Mesodermal cell (in vitro differentiated cells): Measurements from ENCODE around the gene HERC5.

ENCODE experiments used
- H3K27ac ChIP-seq: 2 replicates; pipeline ENCODE4 v1.7.0; 2013; ENCODE audit warnings: mild to moderate bottlenecking, low read depth, low read length, moderate library complexity; ENCODE audit not compliant: severe bottlenecking
- H3K36me3 ChIP-seq: 2 replicates; pipeline ENCODE4 v1.7.1; 2013; ENCODE audit warnings: mild to moderate bottlenecking, low read length, moderate library complexity; ENCODE audit not compliant: control insufficient read depth, insufficient read depth
- H3K4me1 ChIP-seq: one replicate; pipeline ENCODE4 v1.7.1; 2013; ENCODE audit warnings: mild to moderate bottlenecking, low read length; ENCODE audit not compliant: insufficient read depth, control insufficient read depth, poor library complexity, severe bottlenecking
- H3K4me3 ChIP-seq: 2 replicates; pipeline ENCODE4 v1.7.0; 2013; ENCODE audit warnings: low read length, control low read depth, mild to moderate bottlenecking; ENCODE audit not compliant: insufficient read depth, poor library complexity, severe bottlenecking; ENCODE audit errors: extremely low read depth
- H3K9me3 ChIP-seq: 2 replicates; pipeline ENCODE4 v1.7.1; 2013; ENCODE audit warnings: mild to moderate bottlenecking, low read length, moderate library complexity; ENCODE audit not compliant: control insufficient read depth
- WGBS, 2 experiments: methylation state at CpG; one replicate each; pipeline ENCODE4 v1.1.5; 2013; ENCODE audit warnings: missing lambda C conversion rate in 2 of 2; ENCODE audit not compliant: insufficient coverage in 2 of 2; 5-methylcytosine and 5-hydroxymethylcytosine counted together

Gene HERC5

DNA sequence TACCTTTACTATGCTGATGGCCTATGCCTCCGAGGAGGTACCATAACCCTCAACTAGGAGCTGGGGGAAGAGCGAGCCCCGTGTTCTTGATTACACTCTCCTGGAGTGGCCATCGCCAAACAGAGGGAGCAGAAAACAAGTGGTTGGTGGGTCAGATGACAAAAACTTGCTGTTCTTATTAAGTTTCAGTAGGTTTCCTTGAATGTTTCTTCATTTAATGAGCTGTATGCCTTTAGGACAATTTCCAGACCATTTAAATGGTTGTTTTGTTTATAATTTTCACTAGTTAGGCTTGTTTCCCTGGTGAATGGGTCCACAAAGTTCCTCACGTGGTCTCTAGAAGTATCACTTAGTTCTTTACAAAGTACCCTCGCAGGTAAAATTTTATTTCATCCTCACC, 62.0 kb downstream of the HERC5 start:
- H3K4me3 ChIP-seq: no peak overlapping the region
- H3K27ac ChIP-seq: no peak overlapping the region
- H3K36me3 ChIP-seq: peaks cover 19% of the 10 kb centered on the region
- 96 to 100% methylated on average over 4 of the region's 6 CpGs for WGBS, 2 experiments
- no peaks in the 10 kb centered on the region for H3K4me1 ChIP-seq
- no peaks in the 10 kb centered on the region for H3K9me3 ChIP-seq

DNA sequence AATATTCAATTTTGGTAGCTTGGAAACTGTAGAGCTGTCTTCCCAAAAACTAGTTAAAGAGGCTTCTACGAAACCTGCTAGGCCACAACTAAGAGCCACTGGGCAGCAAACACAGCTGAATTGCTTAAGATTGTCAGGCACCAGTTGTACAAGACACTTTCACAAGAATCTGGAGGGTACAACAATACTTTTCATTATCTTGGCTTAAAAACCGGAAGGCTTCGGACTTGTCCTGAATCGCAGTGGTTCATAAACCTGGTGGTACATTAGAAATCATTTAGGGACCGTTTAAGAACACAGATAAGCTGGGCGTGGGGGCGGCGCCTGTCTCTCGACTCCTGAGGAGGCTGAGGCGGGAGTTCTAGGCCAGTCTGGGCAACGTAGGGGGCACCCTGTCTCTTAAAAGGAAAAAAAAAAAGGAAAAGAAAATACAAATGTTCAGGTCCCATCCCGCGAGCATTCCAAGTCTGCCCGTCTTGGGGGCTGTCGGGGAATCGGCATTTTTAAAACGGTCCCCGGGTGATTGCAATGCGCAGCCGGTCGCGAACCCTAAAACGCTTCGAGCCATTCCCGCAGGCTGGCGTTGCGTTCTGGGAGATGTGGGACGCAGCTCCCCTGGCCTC, 65.9 kb downstream of the HERC5 start:
- H3K4me3 ChIP-seq: peak overlapping the region; percentile 97
- no peaks in the 10 kb centered on the region for H3K4me1 ChIP-seq
- H3K27ac ChIP-seq: peak overlapping the region; percentile 81
- H3K36me3 ChIP-seq: peaks cover 19% of the 10 kb centered on the region
- H3K9me3 ChIP-seq: no peaks in the 10 kb centered on the region
- WGBS, 2 experiments: 1 to 2% methylated on average over 26 to 28 of the region's 28 CpGs

DNA sequence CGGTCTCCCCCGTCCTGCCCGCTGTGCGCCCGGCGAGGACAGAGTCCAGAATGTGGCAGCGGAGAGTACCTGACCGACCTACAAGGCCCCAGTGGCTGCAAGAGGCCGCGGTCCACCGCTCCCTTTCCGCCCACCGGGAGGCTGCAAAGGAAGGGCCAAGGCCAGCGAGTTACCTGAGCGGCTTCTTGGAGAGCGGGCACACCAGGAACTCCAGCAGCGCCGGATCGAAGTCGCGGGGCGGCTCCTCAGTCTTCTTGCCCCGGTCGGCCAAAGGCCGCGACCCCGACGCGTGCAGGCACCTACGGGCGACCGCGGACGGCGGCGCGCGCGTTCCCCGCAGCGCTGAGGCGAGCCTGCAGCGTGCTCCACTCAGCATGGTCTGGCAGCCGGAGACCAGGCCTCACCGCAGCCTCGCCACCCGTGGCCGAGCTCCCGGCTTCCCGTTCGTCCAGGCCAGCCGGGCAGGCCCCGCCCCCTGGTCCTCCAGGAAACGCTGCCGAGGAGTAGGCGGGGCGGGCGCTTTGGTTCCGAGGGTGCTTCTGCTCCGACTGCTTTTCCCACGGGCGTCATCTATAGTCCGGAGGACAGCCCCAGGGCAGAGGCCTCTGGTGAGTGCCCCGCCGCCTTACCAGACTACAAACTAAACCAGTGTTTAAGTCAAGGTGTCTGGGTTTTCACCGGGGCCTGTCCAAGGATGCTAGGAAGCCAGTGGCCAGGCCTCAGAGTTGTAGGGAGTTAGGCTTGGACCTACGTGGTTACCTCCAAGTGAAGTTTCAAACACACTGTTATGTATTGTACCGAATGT, 66.6 kb downstream of the HERC5 start, which contains the start of gene PYURF:
PYURF (minus strand) TSS at position 452 of the 805 bp plus-strand sequence; CDS start at position 376, 76 bp downstream.
- Histone ChIP-seq H3K27ac (peak within 1 kb of the TSS; percentile 81), H3K9me3 (no peaks in the 10 kb centered on the region), H3K4me3 (peak within 1 kb of the TSS; percentile 97), H3K36me3 (peaks cover 19% of the 10 kb centered on the region), H3K4me1 (no peaks in the 10 kb centered on the region)
- 0% methylated on average over 46 to 62 of the region's 68 CpGs for WGBS, 2 experiments

DNA sequence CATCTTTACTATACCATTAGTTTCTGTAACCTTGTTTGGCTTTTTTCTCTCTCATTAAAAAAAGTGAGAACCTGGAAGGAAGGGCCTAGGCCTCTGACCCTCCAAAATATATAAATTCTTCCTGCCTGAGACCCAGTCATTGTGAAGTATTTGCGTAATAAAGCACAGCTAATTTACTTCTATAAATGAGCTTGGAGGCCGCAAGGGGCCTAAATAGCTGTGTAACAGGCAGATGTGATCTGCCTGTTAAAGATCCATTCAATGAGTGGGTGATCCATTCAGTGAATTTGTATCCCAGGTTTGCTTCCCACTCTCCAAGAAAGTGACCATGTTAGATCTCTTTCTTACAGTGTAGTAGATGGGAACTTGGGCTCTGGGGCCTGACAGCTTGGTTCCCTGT, 67.3 kb downstream of the HERC5 start:
- no peaks in the 10 kb centered on the region for H3K4me1 ChIP-seq
- WGBS, 2 experiments: 53% methylated on average over 2 of the region's 2 CpGs; no CpG with 5 or more reads in 1 of the 2 experiments
- H3K27ac ChIP-seq: peak overlapping the region; percentile 81
- H3K4me3 ChIP-seq: peak overlapping the region; percentile 97
- peaks cover 19% of the 10 kb centered on the region for H3K36me3 ChIP-seq
- H3K9me3 ChIP-seq: no peaks in the 10 kb centered on the region

- no peak overlapping the region for H3K27ac ChIP-seq
- no peaks in the 10 kb centered on the region for H3K9me3 ChIP-seq
- H3K36me3 ChIP-seq: peaks cover 5% of the 10 kb centered on the region
- no peaks in the 10 kb centered on the region for H3K4me1 ChIP-seq
- 75 to 86% methylated on average over 1 of the region's 1 CpG for WGBS, 2 experiments
- H3K4me3 ChIP-seq: no peak overlapping the region
Observed at GRCh38 chr4:88526221-88526815, 69.4 kb downstream of the HERC5 start.

DNA sequence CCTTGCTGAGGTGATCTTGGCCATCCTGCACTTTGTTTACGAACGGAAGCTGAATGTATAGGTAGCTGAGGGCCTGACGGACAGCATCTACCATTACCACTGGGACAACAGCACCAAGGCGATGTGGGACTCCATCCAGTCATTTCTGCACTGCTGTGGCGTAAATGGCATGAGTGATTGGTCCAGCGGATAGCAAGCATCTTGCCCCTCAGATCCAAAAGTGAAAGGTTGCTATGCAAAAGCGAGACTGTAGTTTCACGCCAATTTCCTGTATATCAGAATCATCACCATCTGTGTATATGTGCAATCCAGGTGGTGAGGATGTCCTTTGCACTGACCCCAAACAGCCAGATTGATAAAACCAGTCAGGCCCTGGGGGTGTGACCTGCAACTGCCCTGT, 70.9 kb downstream of the HERC5 start:
- Histone ChIP-seq H3K36me3 (no peaks in the 10 kb centered on the region), H3K9me3 (no peaks in the 10 kb centered on the region), H3K4me3 (no peak overlapping the region), H3K4me1 (no peaks in the 10 kb centered on the region), H3K27ac (no peak overlapping the region)
- WGBS, 2 experiments: 91 to 97% methylated on average over 6 to 7 of the region's 8 CpGs

GRCh38 chr4:88528861-88529260, 71.9 kb downstream of the HERC5 start:
- Histone ChIP-seq H3K4me1 (peaks cover 5% of the 10 kb centered on the region), H3K36me3 (no peaks in the 10 kb centered on the region), H3K4me3 (no peak overlapping the region), H3K27ac (no peak overlapping the region), H3K9me3 (no peaks in the 10 kb centered on the region)
- 100% methylated on average over 2 of the region's 3 CpGs; no CpG with 5 or more reads in 1 of the 2 experiments for WGBS, 2 experiments

DNA sequence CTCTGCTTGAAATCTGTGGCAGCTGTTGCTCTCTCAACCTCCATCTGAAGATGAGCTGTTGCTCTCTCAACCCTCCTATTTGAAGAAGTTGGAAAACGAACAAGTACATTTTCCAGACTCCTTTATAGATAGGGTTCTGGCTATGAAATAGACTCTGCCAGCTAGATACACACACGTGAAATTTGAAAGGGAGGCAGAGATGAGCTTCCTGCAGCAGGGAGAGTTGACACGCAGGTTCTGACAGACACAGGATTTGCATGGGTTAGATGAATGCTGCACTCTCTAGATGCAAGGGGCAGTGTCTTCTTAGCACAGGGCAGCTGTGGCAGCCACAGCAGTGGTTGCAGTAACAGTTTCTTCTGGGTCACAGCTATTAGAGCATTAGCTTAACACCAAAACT, 74.6 kb downstream of the HERC5 start:
- Histone ChIP-seq H3K36me3 (no peaks in the 10 kb centered on the region), H3K4me1 (peaks cover 13% of the 10 kb centered on the region), H3K27ac (no peak overlapping the region), H3K9me3 (no peaks in the 10 kb centered on the region), H3K4me3 (no peak overlapping the region)
- 53 to 80% methylated on average over 2 of the region's 3 CpGs for WGBS, 2 experiments

GRCh38 chr4:88533088-88533790, 76.3 kb downstream of the HERC5 start:
- Histone ChIP-seq H3K4me3 (no peak overlapping the region), H3K27ac (no peak overlapping the region), H3K9me3 (no peaks in the 10 kb centered on the region), H3K4me1 (peaks cover 13% of the 10 kb centered on the region), H3K36me3 (no peaks in the 10 kb centered on the region)
- WGBS, 2 experiments: 63 to 80% methylated on average over 3 to 4 of the region's 6 CpGs

DNA sequence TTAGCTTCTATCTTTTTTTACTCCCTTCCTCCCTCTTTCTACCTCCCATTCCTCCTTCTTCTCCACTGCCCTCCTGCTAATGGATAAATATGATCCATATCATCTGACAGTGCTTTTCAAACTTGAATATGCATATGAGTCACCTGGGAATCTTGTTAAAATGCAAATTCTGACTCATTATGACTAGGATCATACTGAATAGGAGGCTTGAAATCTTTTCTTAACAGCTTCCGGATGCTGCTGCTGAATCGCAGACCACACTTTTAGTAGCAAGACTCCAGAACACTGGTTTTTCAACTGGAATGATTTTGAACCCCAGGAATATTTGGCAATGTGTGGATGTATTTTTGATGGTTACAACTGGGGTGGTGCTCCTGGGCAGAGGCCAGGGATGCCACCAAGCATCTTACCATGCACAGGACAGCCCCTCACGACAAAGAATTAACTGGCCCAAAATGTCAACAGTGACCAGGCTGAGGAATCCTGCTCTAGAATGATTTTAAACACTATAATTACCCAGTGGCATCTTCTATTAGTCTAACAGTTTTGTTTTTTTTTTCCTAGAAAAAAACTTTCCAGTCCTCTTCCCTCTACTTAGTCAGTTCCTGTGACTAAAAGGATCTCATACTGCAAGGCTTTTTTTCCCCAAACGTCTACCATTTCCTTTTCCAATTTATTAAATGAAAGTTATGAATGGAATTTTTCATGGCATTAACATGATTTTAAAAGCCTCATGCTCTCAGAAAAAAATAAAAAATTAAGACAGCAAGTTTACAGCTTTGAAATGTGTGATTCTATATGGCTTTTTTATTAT, 77.2 kb downstream of the HERC5 start:
- Histone ChIP-seq H3K27ac (peak overlapping the region; percentile 23), H3K4me1 (peaks cover 13% of the 10 kb centered on the region), H3K36me3 (no peaks in the 10 kb centered on the region), H3K4me3 (no peak overlapping the region), H3K9me3 (no peaks in the 10 kb centered on the region)
- WGBS, 2 experiments: 18 to 25% methylated on average over 2 of the region's 4 CpGs
